ENCODE measurements around the gene ARHGEF11.
"Not testable (repeated sequence)": the region's sequence is repeated elsewhere in the genome, so short reads cannot be mapped to it uniquely, and the experiment has no call there.

The ARHGEF11 gene

DNA sequence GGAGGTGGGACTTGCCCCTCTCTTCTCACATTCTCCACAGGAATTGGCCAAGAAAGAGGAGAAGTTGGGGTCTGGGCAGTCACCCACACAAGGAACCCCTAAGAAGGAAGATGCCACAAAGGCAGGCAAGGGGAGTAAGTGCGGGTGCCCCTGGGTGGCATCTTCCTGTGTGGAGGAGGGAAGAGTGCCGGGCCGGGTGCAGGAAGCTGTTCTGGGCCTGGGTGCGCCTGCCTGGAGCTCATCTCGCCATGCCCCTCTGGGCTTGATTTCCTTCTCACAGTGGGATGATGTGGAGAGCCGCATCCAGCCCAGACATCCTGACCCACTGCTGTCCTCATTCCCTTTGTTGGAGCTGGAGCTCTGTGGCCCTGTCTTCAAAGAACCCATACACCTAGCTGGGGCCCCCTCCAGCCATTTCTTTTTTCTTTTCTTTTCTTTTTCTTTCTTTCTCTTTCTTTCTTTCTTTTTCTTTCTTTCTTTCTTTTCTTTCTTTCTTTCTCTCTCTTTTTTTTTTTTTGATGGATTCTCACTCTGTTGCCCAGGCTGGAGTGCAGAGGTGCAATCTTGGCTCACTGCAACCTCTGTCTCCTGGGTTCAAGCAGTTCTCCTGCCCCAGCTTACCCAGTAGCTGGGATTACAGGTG is 115.8 kb downstream of the ARHGEF11 start:
- DNase-seq, result no peak

DNA sequence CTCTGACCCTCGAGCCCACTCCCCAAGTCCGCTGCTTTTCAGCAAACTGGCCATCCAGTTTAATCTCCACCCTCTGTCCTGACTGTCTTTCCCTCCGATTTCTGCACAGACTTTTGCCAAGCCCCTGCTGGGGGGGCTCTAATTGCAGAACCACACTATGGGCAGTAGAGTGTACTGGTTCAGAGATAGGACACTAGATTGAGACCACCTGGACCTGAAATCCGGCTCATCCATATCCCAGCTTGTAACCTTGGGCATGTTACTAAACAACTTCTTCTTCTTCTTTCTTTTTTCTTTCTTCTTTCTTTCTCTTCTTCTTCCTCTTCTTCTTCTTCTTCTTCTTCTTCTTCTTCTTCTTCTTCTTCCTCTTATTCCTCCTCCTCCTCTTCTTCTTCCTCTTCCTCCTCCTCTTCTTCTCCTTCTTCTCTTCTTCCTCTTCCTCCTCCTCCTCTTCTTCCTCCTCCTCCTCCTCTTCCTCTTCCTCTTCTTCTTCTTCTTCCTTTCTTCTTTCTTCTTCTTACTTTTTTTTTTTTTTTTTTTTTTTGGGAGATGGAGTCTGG is 117.4 kb downstream of the ARHGEF11 start:
- DNase-seq, result no peak

DNA sequence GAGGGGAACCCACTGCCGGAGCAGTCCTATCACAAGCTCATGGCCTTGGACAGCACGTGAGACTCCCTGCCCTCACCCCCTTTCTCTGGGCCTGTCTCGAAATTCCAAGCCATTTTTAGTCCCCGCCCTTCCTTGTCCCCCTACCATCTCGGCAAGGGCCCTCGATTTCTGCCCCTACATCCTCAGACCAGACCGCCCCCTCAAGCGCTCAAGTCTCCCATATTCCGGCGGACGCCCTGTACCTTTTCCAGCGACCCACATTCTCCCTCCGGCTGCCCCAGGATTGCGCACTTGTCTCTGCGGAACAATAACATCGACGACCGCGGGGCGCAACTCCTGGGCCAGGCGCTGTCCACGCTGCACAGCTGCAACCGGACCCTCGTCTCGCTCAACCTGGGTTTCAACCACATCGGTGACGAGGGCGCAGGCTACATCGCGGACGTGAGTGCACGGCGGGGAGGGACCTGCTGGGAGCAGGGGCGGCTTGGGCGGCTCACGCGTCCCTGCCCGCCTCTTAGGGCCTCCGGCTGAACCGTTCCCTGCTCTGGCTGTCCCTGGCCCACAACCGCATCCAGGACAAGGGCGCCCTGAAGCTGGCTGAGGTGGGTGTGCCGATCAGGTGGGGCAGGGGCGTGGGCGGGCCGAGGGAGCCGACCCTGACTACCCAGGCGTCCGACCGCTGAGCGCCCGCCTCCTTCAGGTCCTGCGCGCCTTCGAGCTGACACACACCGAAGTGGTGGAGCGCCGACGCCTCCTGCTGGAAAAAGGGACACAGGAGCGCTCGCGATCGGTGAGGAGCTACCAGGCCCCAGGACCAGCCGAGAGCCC is 118.1 kb downstream of the ARHGEF11 start:
- peak; percentile 81 for DNase-seq

DNA sequence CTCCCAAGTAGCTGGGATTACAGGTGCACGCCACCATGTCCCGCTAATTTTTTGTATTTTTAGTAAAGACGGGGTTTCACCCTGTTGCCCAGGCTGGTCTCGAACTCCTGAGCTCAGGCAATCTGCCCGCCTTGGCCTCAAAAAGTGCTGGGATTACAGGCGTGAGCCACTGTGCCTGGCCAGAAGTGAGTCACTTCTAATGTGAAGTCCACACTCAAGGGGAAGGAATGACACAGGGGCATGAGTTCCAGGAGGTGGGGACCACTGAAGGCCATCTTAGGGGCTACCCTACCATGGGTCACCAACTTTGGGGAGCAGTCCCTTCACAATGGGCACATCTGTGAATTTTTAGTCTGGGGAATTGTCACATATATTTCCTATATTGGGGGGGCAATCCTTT is 118.8 kb downstream of the ARHGEF11 start:
- DNase-seq, result not testable (repeated sequence)

DNA sequence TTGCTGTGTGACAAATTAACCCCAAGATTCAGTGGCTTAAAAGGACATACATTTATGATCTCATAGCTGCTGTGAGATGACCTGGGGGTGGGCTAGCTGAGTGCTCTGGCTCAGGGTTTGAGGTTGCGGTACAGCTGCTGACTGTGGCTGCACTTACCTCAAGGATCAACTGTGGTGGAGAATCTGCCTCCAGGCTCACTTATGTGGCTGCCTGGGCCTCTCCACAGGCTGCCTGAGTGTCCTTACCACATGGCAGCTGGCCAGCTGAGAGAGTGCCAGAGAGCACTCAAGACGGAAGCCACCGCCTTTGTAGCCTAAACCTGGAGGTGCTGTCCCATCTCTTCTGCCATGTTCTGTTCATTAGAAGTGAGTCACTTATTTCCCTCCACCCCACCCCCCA is 119.4 kb downstream of the ARHGEF11 start:
- DNase-seq, result no peak

DNA sequence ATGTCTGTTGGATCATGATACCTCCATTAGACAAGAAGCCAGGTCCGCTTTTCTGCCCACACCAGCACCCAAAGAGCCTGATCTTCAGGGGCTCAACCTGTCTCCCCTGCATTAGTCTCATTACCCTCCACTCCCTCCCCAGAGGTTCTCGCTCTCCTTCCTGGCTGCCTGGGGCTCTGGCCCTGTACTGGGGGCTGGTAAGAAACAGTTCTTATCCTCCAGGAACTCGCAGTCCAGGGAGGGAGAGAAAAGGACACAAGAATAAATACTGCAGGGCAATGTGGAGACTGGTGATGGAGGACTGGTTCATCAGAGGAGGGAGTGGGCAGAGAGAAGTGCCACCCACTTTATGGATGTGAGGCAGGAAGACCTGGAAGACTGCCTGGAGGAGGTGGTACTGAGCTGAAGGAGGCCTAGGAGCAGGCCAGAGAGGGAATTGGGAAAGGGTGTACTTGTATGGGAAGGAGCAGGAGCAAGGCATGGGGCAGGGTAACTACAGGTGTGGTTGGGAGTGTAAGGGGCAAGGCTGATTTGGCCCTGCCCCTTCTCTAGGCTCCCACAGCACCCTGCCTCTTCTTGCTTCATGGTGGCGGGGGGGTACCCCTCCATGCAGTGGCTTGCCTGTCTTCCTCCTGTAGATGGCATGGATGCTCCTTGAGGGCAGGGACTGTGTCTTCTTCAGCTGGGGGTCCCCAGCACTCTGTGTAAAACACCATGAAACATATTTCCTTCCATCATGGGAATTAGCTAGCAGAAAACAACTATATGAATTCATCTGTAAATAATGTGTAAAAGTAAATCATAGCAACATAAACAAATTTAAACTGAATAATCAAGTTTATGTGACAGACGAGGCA is 120.2 kb downstream of the ARHGEF11 start:
- DNase-seq, result no peak

DNA sequence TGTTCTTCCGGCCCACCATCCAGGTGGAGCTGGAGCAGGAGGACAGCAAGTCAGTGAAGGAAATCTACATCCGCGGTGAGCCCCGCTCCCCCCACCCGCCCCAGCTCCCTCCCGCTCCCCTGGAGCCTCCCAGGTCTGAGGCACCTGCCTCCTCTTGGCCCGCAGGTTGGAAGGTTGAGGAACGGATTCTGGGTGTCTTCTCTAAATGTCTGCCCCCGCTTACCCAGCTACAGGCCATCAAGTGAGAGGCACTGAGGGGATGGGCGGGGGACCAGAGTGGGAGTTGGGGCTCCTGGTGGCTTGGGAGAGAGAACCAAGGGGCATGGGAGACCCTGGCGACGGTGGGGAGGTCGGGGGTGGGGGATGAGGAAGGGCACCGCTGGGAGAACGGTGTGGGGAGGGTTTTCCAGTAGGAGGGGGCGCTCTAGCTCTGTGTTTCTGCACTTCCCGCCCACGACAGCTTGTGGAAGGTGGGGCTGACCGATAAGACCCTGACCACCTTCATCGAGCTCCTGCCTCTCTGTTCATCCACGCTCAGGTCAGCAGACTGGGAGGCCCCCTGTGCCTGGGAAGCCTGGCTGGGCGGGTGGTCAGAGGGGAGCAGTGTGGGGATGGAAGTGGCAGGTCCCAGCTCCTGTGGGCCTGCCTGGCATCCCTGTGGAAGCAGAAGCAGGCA is 120.9 kb downstream of the ARHGEF11 start:
- DNase-seq, result no peak

DNA sequence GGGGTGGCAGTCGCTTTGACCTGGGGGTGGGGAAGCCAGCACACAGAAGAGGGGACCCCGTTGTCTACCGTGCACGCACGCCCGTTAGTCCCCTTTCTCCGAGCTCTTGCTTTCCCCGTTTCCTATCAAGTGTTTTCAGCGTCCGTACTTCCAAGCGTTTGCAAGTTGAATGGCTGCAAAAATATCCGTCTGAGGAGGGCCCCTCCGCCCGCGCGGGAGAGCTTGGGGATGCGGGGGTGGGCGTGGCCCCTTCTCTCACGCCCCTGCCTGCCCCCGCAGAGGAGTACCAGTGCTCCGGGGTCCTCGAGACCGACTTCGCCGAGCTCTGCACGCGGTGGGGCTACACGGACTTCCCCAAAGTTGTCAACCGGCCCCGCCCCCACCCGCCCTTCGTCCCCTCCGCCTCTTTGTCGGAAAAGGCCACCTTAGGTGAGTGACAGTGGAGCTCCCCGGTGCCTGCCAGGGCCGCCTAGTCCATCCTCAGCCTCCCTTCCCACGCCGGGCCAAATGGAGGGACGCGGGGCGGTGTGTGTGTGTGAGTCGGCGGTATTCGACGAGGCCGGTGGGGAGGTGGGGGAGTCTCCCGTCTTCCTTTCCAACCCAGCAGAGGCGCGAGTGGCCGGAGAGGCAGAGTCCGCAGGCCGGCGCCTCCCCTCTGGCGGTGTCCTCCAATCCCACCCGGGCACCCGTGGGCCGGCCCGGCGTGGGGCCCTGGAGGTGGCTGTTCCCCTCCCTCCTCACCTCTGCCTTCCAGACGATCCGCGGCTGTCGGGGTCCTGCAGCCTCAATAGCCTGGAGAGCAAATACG is 121.7 kb downstream of the ARHGEF11 start:
- DNase-seq, result peak; percentile 68

DNA sequence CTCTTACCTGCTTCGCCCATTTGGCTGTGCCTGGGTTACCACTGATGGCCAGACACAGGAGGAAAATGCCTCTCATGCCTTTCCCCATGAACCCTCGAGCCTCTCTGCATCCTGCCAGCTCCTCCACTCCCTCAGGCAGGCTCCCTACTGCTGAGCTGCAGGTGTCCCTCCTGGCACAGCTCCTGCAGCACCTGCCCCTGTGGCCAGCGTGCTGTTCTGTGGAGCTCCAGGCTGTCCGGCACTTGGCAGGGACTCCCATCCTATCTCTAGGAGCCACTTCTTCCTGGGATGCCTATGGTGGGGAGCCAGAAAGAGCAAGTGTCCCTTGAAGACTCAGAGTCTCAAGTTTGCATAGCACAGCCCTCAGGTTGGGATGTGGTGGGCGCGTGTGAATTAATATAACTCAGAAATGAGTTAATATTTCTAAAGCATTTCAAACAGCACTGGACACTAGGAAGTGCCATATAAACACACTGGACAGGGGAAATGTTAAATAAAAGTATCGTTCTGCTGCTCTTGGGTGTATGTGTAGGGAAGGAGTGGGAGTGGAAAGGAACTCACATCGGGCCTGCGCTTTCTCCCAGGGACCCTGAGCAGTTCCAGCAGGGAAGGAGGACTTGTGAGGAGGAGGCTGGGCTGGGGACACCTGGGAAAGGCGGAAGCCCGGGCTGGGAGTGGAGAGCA is 122.4 kb downstream of the ARHGEF11 start:
- DNase-seq, result peak; percentile 53

DNA sequence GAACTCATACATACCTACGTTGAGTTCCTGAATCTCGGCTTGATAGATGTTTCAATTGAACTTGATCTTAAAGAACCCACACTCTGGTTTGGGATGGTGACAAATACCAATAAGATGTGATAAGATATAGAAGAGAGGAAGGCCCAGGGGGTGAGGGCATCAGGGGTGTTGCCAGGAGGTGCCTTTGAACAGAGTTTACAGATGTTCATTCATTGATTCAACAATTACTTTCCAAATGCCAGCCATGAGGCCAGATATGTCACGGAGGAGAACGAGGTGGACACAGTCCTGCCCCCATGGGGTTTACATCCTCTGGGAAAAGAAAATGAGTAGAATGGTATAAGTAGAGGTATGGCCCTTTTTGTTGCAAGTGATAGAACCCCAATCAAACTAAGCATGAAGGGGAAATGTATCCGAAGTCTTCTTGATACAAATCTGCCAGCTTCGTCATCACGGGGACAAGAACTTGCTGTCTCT is 124.5 kb downstream of the ARHGEF11 start:
- DNase-seq, result no peak

DNA sequence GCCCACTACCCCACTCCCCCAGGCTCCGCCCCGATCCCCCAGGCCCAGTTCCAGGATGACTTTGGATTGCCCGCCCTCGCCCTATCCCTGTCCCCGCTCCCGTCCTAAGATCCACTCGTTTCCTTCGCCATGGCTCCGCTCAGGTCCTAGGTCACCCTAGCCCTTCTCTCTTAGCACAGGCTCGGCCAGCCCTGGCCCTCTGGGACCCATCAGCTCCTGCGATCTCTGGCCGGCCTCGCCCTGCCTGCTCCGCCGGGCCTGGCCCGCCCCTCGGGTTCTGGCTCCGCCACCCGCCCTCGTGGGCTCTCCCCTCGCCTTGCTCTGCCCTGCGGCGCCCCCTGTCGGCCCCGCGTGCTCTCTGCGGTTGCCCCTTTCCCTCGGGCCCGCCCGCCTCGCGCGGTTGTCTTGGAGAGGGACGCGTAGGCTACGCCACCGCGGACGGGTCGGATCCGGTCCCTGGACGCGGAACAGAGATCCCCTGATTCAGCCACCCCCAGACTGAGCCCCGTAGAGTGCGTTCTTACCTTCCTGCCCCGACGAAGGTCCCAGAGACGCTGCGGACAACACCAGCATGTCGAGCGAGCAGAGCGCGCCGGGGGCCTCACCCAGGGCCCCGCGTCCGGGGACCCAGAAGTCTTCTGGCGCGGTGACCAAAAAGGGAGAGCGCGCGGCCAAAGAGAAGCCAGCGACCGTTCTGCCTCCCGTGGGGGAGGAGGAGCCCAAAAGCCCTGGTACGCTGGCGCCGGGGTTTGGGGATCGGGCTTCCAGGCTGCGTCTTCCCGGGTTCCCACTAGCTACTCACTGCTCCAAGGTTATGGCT is 125.1 kb downstream of the ARHGEF11 start, which contains the start of gene LRRC71:
Gene LRRC71 (plus strand): TSS at position 400 of the 820 bp plus-strand sequence. CDS start 172 bp downstream, at position 572.
- DNase-seq, result peak; percentile 87

DNA sequence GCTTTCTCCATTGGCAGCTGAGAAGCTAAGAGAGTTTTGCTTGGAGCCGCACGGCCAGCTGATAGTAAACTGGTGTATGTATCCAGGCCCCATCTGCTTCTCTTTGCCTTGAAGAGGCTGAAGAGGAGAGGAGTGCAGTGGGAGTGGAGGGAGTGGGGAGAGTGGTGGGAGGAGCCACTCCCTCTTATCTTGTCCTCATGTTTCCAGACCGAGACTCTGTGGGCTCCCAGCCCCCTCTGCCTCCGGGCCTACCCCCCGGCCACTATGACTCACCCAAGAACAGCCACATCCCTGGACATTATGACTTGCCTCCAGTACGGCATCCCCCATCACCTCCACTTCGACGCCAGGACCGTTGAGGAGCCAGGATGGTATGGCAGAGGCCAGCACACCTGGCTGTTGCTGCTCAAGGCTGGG is 131.1 kb downstream of the ARHGEF11 start:
- DNase-seq, result no peak

DNA sequence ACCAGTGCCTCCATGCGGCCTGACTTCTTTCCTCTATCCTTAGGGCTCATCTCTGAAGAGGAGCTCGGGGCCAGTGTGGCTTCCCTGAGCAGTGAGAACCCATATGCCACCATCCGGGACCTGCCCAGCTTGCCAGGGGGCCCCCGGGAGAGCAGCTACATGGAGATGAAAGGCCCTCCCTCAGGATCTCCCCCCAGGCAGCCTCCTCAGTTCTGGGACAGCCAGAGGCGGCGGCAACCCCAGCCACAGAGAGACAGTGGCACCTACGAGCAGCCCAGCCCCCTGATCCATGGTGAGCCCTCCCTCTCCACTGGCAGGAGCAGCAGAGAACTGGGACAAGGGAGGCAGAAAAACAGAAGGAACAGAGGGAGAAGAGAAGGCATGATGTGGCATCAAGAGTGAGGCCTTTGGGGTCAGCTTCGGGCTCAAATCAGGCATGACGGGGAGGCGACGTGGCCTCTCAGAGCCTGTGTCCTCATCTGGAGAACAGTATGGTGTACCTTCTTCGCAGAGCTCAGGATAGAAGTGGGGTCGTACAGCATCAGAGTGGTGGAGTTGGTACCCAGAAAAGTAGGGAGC is 131.6 kb downstream of the ARHGEF11 start:
- no peak for DNase-seq

DNA sequence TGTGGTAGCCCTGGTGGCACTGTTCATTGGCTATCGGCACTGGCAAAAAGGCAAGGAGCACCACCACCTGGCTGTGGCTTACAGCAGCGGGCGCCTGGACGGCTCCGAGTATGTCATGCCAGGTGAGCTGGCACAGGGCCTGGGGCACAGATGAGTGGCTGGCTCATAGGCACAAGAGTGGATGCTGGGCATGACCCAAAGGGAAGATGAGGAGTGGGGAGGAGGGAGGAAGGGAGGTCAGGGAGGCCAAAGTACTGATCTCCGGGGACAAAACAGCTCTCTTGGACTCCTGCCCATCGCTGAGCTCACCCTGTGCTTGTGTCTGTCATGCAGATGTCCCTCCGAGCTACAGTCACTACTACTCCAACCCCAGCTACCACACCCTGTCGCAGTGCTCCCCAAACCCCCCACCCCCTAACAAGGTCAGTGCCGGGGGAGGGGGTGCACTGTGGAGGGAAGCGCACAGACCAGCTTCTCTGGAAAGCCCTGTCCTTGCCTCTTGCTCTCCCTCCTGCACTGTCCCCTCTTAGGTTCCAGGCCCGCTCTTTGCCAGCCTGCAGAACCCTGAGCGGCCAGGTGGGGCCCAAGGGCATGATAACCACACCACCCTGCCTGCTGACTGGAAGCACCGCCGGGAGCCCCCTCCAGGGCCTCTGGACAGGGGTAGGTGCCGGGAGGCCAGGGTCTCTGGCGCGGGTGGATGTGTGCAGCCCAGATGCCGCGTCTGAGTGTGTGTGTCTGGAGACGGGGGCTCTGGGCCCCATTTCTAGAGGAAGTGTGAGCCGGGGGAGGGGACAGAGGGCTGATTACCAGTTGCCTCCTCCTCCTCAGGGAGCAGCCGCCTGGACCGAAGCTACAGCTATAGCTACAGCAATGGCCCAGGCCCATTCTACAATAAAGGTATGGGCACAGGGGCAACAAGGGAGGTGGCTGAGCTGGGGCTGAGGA is 132.4 kb downstream of the ARHGEF11 start:
- no peak for DNase-seq

DNA sequence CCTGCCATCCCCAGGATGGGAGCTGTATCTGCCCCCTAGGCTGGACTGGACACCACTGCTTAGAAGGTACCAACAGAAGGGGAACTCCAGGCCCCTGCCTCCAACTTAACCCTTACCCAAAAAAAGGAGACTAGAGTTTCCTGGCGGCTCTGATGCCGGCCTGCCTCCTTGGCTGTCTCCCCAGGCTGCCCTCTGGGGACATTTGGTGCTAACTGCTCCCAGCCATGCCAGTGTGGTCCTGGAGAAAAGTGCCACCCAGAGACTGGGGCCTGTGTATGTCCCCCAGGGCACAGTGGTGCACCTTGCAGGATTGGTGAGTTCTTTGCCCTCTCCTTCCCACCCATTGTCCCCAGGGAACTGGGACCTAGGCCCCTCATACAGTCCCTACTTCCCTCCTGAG is 133.2 kb downstream of the ARHGEF11 start:
- no peak for DNase-seq

DNA sequence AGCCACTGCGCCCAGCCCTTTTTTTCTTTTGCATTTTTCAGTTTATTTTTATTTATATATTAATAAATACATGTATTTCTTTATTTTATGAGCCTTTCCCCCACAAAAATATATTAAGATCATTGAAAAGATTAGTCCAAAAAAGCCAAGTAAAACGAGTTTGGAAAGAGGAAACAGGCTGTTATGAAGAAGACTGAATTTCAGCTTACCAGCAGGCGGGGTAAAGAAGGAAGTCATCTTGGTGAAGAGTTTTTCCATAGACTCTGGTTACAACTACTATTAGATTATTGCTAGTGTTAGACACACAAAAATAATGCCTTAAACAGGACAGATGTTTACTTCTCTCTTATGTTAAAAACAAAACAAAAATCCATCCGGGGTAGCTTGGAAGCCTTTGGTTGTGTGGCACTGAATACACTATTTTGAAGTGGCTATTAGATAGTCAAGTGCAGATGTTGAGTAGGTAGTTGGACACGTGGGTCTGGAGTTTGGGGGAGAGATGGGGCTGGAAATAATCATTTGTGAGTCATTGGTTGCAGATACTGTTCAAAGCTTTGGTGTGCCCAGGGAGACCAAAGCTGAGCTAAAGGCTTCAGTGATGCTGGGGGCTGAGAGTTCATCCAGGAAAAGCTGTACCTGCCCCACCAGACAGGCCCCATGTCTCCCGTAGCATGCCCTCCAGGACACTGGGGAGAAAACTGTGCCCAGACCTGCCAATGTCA is 133.8 kb downstream of the ARHGEF11 start:
- DNase-seq, result no peak

DNA sequence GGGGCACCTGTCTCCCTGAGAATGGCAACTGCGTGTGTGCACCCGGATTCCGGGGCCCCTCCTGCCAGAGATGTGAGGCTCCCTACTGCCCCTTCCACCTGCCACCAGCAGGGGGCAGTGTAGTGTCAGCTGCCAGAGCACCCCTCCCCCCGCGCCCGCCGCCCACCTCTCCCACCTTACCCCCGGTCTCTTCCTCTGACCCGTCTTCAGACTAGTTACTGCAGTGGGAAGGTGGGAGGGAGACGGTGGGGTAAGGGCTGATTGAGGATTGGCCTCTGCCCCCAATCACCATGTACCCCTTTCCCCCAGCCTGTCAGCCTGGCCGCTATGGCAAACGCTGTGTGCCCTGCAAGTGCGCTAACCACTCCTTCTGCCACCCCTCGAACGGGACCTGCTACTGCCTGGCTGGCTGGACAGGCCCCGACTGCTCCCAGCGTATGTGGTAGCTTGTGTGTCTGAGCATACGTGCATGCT is 135.2 kb downstream of the ARHGEF11 start:
- DNase-seq, result no peak

All from right kidney (tissue), 1 donor.